Gastrocnemius medialis (tissue), 4 donors: Measurements from ENCODE around the gene PTBP1. TPM values are rescaled to one million over a fixed set of nuclear protein-coding genes. Genes with fewer than 3 reads are reported as not detected.
A peak's percentile ranks its signal among the peaks of the same experiment; 100 is the strongest.

Source experiments
- ATAC-seq, 2 donors: fragments of 150-250 bp; one replicate each; pipeline ENCODE4 v1.9.1; 2016
- DNase-seq, 2 donors: peaks; one replicate each; pipeline ENCODE4 v3.0.0-alpha.2; 2019
- H3K27ac ChIP-seq, 4 donors: fragments of 200-600 bp; sonication (generic); 1 replicate in 1 of 4; 2 replicates in 3 of 4; pipeline ENCODE4 v1.5.1; 2016 to 2018; ENCODE audit warnings: mild to moderate bottlenecking in 2 of 4, moderate library complexity in 1 of 4
- H3K27me3 ChIP-seq, 3 donors: fragments of 200-600 bp; sonication (generic) in 2 of 3; 1 replicate in 1 of 3; 2 replicates in 2 of 3; pipeline versions ENCODE4 v1.5.1 to v1.6.0; 2016 to 2019; ENCODE audit warnings: mild to moderate bottlenecking in 1 of 3, moderate library complexity in 1 of 3
- H3K36me3 ChIP-seq, 2 donors: fragments of 200-600 bp; sonication (generic) in 1 of 2; one replicate each; pipeline ENCODE4 v1.5.1; 2017 to 2018
- H3K4me1 ChIP-seq, 2 donors: fragments of 200-600 bp; sonication (generic) in 1 of 2; one replicate each; pipeline ENCODE4 v1.5.1; 2016 to 2017; ENCODE audit warnings: mild to moderate bottlenecking in 2 of 2
- H3K4me3 ChIP-seq, 4 donors: fragments of 200-600 bp; sonication (generic) in 3 of 4; 1 replicate in 1 of 4; 2 replicates in 3 of 4; pipeline ENCODE4 v1.5.1; 2016 to 2019; ENCODE audit warnings: mild to moderate bottlenecking in 2 of 4
- H3K9me3 ChIP-seq, 3 donors: fragments of 200-600 bp; sonication (generic) in 2 of 3; 1 replicate in 1 of 3; 2 replicates in 2 of 3; pipeline ENCODE4 v1.5.1; 2016 to 2019
- CTCF ChIP-seq, 5 experiments: fragments of 450-650 bp in 3 of 5; fragments of 200-600 bp in 2 of 5; sonication (generic) in 2 of 5; IDR thresholded peaks in 4 of 5; conservative IDR thresholded peaks in 1 of 5; 1 replicate in 4 of 5; 2 replicates in 1 of 5; pipeline ENCODE4 v1.5.1; 2016 to 2019; ENCODE audit warnings: antibody characterized with exemption in 5 of 5, mild to moderate bottlenecking in 3 of 5, moderate library complexity in 3 of 5
- POLR2A ChIP-seq, 2 donors: fragments of 450-650 bp; IDR thresholded peaks; one replicate each; pipeline ENCODE4 v1.6.1; 2017; ENCODE audit warnings: antibody characterized with exemption in 2 of 2, mild to moderate bottlenecking in 2 of 2, moderate library complexity in 2 of 2
- in situ Hi-C, 4 donors: fragments of 200-750 bp; cut with MboI; loops; one replicate each; pipeline versions ENCODE4 v1.15.0 to v1.8.0; 2017; ENCODE audit warnings: low sequenced_read_pairs in 4 of 4
- intact Hi-C: fragments of 100-400 bp; cut with DNase I; formaldehyde crosslinking; loops from one replicate; pipeline ENCODE4 v1.15.1; 2023; ENCODE audit warnings: low total_unique reads
- total RNA-seq, 4 donors: library from RNA; depleted of rRNA; stranded (reverse); fragments of >200 nt; gene quantifications; one replicate each; pipeline versions ENCODE4 v1.1.0 to v1.2.3, GENCODE V29; 2016

Gene PTBP1
- total RNA-seq, 4 donors from 2014 or later = 29.8 to 51.7 (median 36.7) TPM

DNA sequence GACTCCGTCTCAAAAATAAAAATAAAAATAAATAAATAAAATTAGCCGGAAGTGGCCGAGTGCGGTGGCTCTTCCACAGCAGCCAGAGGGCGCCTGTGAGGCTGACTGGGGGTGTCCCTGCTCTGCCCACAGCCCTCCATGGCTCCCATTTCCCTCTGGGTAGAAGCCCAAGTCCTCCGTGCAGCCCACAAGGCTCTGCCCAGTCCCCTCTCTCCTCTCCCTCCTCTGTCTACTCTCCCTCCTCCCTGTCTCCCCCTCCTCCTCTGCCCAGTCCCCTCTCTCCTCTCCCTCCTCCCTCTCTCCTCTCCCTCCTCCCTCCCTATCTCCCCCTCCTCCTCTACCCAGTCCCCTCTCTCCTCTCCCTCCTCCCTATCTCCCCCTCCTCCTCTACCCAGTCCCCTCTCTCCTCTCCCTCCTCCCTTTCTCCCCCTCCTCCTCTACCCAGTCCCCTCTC lies 25.9 kb upstream of the PTBP1 start:
- no peak overlapping the region for H3K4me3 ChIP-seq
- in situ Hi-C loops = loop anchor here (5.0 to 10.0 kb wide), 5 partner anchors 151 to 213 kb away; partner anchors contain the start of genes WDR18 (in 2 of the 4) and ARID3A (in 1 of the 4)
- H3K36me3 ChIP-seq = no peaks in the 10 kb centered on the region
- H3K9me3 ChIP-seq = no peaks in the 10 kb centered on the region
- DNase-seq = no peak
- ATAC-seq = no peak
- H3K4me1 ChIP-seq = no peaks in the 10 kb centered on the region
- TF ChIP-seq CTCF (IDR thresholded peaks at IDR 0.05 in 4 of 5, conservative IDR thresholded peaks at IDR 0.05 in 1 of 5) (peak in 3 of 5 experiments; percentile 39 to 48 (median 47)), POLR2A (IDR thresholded peaks at IDR 0.05) (no peak)
- no peak overlapping the region for H3K27ac ChIP-seq
- intact Hi-C loops = loop anchor here (2.0 to 5.0 kb wide), 2 partner anchors 211 to 229 kb away; partner anchors contain the start of genes GRIN3B and WDR18
- H3K27me3 ChIP-seq = peaks cover 0 to 9% (median 0%) of the 10 kb centered on the region in 3 donors

GRCh38 chr19:772063-772462 lies 25.2 kb upstream of the PTBP1 start:
- in situ Hi-C loops = loop anchor here (5.0 to 10.0 kb wide), 5 partner anchors 150 to 213 kb away; partner anchors contain the start of genes WDR18 (in 2 of the 4) and ARID3A (in 1 of the 4)
- no peaks in the 10 kb centered on the region for H3K4me1 ChIP-seq
- no peak for TF ChIP-seq CTCF (IDR thresholded peaks at IDR 0.05 in 4 of 5, conservative IDR thresholded peaks at IDR 0.05 in 1 of 5)
- TF ChIP-seq POLR2A (IDR thresholded peaks at IDR 0.05) = no peak
- no peaks in the 10 kb centered on the region for H3K9me3 ChIP-seq
- no peak for ATAC-seq
- no peaks in the 10 kb centered on the region for H3K36me3 ChIP-seq
- no peak for DNase-seq
- intact Hi-C loops = loop anchor here (5.0 kb wide), 1 partner anchor 210 kb away; the partner anchor contains the start of gene WDR18
- peaks cover 0 to 9% (median 0%) of the 10 kb centered on the region in 3 donors for H3K27me3 ChIP-seq
- H3K27ac ChIP-seq = no peak overlapping the region
- no peak overlapping the region for H3K4me3 ChIP-seq

DNA sequence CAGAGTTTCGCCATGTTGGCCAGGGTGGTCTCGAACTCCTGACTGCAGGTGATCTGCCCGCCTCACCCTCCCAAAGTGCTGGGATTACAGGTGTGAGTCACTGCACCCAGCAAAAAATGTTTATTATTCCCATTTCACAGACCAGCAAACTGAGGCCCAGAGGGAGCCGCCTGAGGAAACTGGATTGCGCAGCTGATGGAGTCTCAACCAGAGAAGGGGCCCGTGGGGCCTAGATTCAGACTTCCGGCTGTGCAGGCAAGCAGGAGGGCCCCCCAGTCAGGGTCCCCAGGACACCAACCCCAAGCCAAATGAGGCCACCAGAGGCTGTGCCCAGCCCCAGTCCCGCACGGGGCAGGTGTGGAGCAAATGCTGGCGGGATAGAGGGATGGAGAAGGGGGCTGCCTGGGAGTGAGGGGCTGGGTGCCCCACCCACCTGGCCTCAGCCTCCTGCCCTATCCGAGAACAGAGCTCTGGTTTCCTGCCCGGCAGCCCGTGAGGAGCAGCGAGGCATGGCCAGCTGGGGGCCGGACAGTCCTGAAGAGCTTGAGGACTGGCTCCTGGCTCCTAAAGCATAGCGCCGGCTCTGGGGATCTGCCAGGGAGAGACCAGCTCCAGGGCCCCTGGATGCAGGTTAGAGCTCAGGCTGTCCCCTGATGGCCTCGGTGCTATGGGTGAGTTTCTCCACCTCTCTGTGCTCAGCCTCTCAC lies 24.4 kb upstream of the PTBP1 start:
- intact Hi-C loops (loop anchor here (5.0 kb wide), 1 partner anchor 209 kb away; the partner anchor contains the start of gene WDR18), in situ Hi-C loops (loop anchor here (5.0 to 10.0 kb wide), 5 partner anchors 149 to 212 kb away; partner anchors contain the start of genes WDR18 (in 2 of the 4) and ARID3A (in 1 of the 4))
- H3K4me3 ChIP-seq = no peak overlapping the region
- no peaks in the 10 kb centered on the region for H3K4me1 ChIP-seq
- no peaks in the 10 kb centered on the region for H3K9me3 ChIP-seq
- DNase-seq (no peak), ATAC-seq (no peak)
- H3K36me3 ChIP-seq = no peaks in the 10 kb centered on the region
- no peak for TF ChIP-seq CTCF (IDR thresholded peaks at IDR 0.05 in 4 of 5, conservative IDR thresholded peaks at IDR 0.05 in 1 of 5)
- no peak for TF ChIP-seq POLR2A (IDR thresholded peaks at IDR 0.05)
- no peak overlapping the region for H3K27ac ChIP-seq
- peaks cover 0 to under 1% (median 0%) of the 10 kb centered on the region in 3 donors for H3K27me3 ChIP-seq

- Histone ChIP-seq H3K27me3 (peaks cover 4 to 6% (median 5%) of the 10 kb centered on the region in 3 donors), H3K36me3 (no peaks in the 10 kb centered on the region), H3K4me3 (no peak overlapping the region), H3K4me1 (no peaks in the 10 kb centered on the region), H3K27ac (no peak overlapping the region), H3K9me3 (no peaks in the 10 kb centered on the region)
- TF ChIP-seq POLR2A (IDR thresholded peaks at IDR 0.05) (no peak), CTCF (IDR thresholded peaks at IDR 0.05 in 4 of 5, conservative IDR thresholded peaks at IDR 0.05 in 1 of 5) (no peak)
- no peak for DNase-seq
- ATAC-seq = no peak
- intact Hi-C loops (no loop called here), in situ Hi-C loops (loop anchor here in 3 of 4 donors (10.0 kb wide), 3 partner anchors 148 to 208 kb away; partner anchors contain the start of genes ARID3A (in 1 of the 3) and WDR18 (in 1 of the 3))
These were observed 20.7 kb upstream of the PTBP1 start for GRCh38 chr19:776549-776948.
